ENCODE results near the gene MS4A15.

MS4A15 gene

DNA sequence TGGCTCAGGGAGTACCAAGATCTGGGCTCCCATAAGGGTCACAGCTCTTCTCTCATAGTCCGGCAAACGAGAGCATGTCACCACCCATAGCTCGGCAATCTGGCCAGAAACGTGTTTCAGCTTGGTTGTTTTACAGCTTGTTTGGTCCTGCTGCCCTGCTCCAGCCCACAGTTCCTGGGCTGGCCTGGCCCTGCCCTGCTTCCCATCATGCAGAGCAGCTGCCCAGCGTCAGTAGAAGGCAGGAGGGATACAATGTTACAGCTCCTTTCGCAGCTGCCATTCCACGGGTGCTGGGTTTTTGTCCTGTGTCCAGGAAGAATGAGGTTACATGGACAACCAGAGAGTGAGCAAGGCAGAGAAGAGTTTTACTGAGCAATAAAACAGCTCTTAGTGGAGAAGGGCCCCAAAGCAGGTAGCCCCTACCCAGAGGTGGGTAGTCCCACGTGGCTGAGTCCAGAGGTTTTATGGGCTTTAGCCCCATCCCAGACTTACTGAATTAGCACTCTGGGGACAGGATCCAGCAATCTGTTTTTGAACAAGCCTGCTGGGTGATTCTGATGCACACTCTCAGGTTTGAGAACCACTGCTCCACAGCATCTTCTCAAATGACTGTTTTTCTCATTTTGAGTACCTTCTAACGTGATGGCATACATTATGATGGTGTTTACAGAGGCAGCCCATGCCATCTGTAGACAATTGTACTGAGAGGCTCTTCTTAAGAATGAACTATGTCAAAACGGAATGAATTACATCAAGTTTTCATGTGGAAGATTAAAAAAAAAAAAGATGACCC lies 37.9 kb upstream of the MS4A15 start:
- no peak overlapping the region for H3K56ac ChIP-seq (ENCODE audit: low read length)
- H3K4me3 ChIP-seq (ENCODE audit: low read length), result no peak overlapping the region
- WGBS (ENCODE audit: extremely low coverage, insufficient coverage, low lambda C conversion rate), result no CpG with 5 or more reads among the region's 10 CpGs
- H2AK5ac ChIP-seq (ENCODE audit: low read length), result no peak overlapping the region
- H3K4me2 ChIP-seq (ENCODE audit: low read length), result no peak overlapping the region
- no peaks in the 10 kb centered on the region for H3K79me2 ChIP-seq (ENCODE audit: control insufficient read depth, insufficient read depth, low read length)
- no peaks in the 10 kb centered on the region for H3K36me3 ChIP-seq (ENCODE audit: control insufficient read depth, insufficient read depth, low read length)
- H4K8ac ChIP-seq (ENCODE audit: low read depth, low read length), result no peak overlapping the region
- H3K4ac ChIP-seq (ENCODE audit: low read depth, low read length), result no peak overlapping the region
- H3K27me3 ChIP-seq (ENCODE audit: insufficient read depth, low read length, poor library complexity), result no peaks in the 10 kb centered on the region
- no peak overlapping the region for H2BK5ac ChIP-seq (ENCODE audit: low read length)
- no peak overlapping the region for H3K23ac ChIP-seq (ENCODE audit: low read length)
- no peak overlapping the region for H4K5ac ChIP-seq (ENCODE audit: low read length)
- H3K18ac ChIP-seq (ENCODE audit: low read length), result no peak overlapping the region
- no peak overlapping the region for H3K9ac ChIP-seq (ENCODE audit: low read length)
- H3K27ac ChIP-seq (ENCODE audit: low read depth, low read length), result no peak overlapping the region
- no peak overlapping the region for H2BK120ac ChIP-seq (ENCODE audit: low read depth, low read length)
- DNase-seq, result no peak
- no peaks in the 10 kb centered on the region for H3K4me1 ChIP-seq (ENCODE audit: control insufficient read depth, low read depth, low read length)
- H3K79me1 ChIP-seq (ENCODE audit: low read length), result no peaks in the 10 kb centered on the region
- no peak overlapping the region for H2BK15ac ChIP-seq (replicated peaks; ENCODE audit: low read depth)

DNA sequence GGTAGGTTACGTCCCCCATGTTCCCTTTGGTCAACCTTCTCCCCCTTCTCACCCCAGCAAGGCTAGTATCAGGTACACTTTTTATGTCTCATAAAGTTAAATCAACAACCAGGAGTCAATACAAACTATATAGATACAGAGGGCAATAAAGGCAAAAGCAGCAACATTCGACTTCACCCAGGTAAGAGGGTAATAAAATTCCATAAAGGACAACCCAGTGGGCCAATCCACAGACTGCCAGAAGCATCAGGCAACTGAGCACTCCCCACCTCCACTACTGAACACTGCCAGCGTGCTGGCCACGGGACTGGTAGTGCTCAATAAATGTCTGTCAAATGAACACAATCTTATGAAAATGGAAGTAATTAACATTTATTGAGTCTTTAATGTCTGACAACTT lies 37.3 kb upstream of the MS4A15 start:
- Histone ChIP-seq H3K4me2 (ENCODE audit: low read length) (no peak overlapping the region), H3K79me1 (ENCODE audit: low read length) (no peaks in the 10 kb centered on the region), H3K27me3 (ENCODE audit: insufficient read depth, low read length, poor library complexity) (no peaks in the 10 kb centered on the region), H3K18ac (ENCODE audit: low read length) (no peak overlapping the region), H3K27ac (ENCODE audit: low read depth, low read length) (no peak overlapping the region), H3K79me2 (ENCODE audit: control insufficient read depth, insufficient read depth, low read length) (no peaks in the 10 kb centered on the region), H4K5ac (ENCODE audit: low read length) (no peak overlapping the region), H2BK5ac (ENCODE audit: low read length) (no peak overlapping the region), H3K4me1 (ENCODE audit: control insufficient read depth, low read depth, low read length) (no peaks in the 10 kb centered on the region), H2BK15ac (replicated peaks; ENCODE audit: low read depth) (no peak overlapping the region), H3K23ac (ENCODE audit: low read length) (no peak overlapping the region), H3K56ac (ENCODE audit: low read length) (no peak overlapping the region), H2BK120ac (ENCODE audit: low read depth, low read length) (no peak overlapping the region), H4K8ac (ENCODE audit: low read depth, low read length) (no peak overlapping the region), H3K4ac (ENCODE audit: low read depth, low read length) (no peak overlapping the region), H3K4me3 (ENCODE audit: low read length) (no peak overlapping the region), H3K9ac (ENCODE audit: low read length) (no peak overlapping the region), H2AK5ac (ENCODE audit: low read length) (no peak overlapping the region), H3K36me3 (ENCODE audit: control insufficient read depth, insufficient read depth, low read length) (no peaks in the 10 kb centered on the region)
- WGBS (ENCODE audit: extremely low coverage, insufficient coverage, low lambda C conversion rate), result no CpG with 5 or more reads among the region's 4 CpGs
- no peak for DNase-seq

DNA sequence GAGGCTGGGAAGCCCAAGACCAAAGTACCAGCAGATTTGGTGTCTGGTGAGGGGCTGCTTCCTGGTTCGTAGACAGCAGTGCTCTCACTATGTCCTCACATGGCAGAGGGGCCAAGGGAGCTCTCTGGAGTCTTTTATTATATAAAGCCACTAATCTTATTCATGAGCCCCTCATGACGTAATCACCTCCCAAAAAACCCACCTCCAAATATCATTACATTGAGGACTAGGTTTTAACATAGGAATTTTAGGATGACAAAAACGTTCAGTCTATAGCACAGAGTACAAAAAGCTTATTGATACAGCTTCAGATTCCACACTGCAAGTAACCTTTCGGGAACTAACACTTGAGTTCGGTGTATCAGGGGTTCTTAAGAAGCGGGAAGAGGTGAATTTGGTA lies 36.2 kb upstream of the MS4A15 start:
- no peak overlapping the region for H3K18ac ChIP-seq (ENCODE audit: low read length)
- no peak overlapping the region for H2BK120ac ChIP-seq (ENCODE audit: low read depth, low read length)
- H2BK5ac ChIP-seq (ENCODE audit: low read length), result no peak overlapping the region
- H3K27me3 ChIP-seq (ENCODE audit: insufficient read depth, low read length, poor library complexity), result no peaks in the 10 kb centered on the region
- no peaks in the 10 kb centered on the region for H3K36me3 ChIP-seq (ENCODE audit: control insufficient read depth, insufficient read depth, low read length)
- no peak overlapping the region for H3K27ac ChIP-seq (ENCODE audit: low read depth, low read length)
- H4K5ac ChIP-seq (ENCODE audit: low read length), result no peak overlapping the region
- no peaks in the 10 kb centered on the region for H3K79me2 ChIP-seq (ENCODE audit: control insufficient read depth, insufficient read depth, low read length)
- no peaks in the 10 kb centered on the region for H3K79me1 ChIP-seq (ENCODE audit: low read length)
- H3K4ac ChIP-seq (ENCODE audit: low read depth, low read length), result no peak overlapping the region
- no peak overlapping the region for H3K23ac ChIP-seq (ENCODE audit: low read length)
- H4K8ac ChIP-seq (ENCODE audit: low read depth, low read length), result no peak overlapping the region
- H3K56ac ChIP-seq (ENCODE audit: low read length), result no peak overlapping the region
- no peak overlapping the region for H3K4me2 ChIP-seq (ENCODE audit: low read length)
- no peak overlapping the region for H3K9ac ChIP-seq (ENCODE audit: low read length)
- no CpG with 5 or more reads among the region's 6 CpGs for WGBS (ENCODE audit: extremely low coverage, insufficient coverage, low lambda C conversion rate)
- H3K4me1 ChIP-seq (ENCODE audit: control insufficient read depth, low read depth, low read length), result no peaks in the 10 kb centered on the region
- H2BK15ac ChIP-seq (replicated peaks; ENCODE audit: low read depth), result no peak overlapping the region
- no peak overlapping the region for H3K4me3 ChIP-seq (ENCODE audit: low read length)
- no peak overlapping the region for H2AK5ac ChIP-seq (ENCODE audit: low read length)
- no peak for DNase-seq

DNA sequence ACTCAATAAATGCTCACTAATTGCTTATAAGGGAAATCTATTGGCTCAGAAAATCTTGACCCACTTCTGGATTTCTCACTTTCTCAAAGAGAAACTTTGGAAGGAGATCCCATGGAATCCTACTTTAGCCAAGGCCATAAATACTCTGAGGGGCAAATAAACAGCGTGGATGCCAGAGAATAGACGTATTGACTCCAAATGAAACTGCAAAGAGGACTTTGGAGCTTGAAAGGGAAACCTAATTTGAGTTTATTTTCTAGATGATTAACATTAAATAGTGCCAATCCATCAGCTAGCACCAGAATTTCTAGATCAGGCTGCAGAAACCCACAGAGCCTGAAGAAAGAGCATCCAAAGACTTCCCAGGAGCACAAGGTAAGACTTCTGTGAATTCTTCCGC lies 32.2 kb upstream of the MS4A15 start, which contains the start of gene MS4A18:
Gene MS4A18 (plus strand): TSS at position 301 of the 400 bp plus-strand sequence.
- no peak within 1 kb of the TSS for H2BK5ac ChIP-seq (ENCODE audit: low read length)
- H3K4me1 ChIP-seq (ENCODE audit: control insufficient read depth, low read depth, low read length), result no peaks in the 10 kb centered on the region
- H3K79me2 ChIP-seq (ENCODE audit: control insufficient read depth, insufficient read depth, low read length), result no peaks in the 10 kb centered on the region
- no peak within 1 kb of the TSS for H3K9ac ChIP-seq (ENCODE audit: low read length)
- H2BK120ac ChIP-seq (ENCODE audit: low read depth, low read length), result no peak within 1 kb of the TSS
- no peak within 1 kb of the TSS for H4K8ac ChIP-seq (ENCODE audit: low read depth, low read length)
- no peak within 1 kb of the TSS for H3K18ac ChIP-seq (ENCODE audit: low read length)
- no peak within 1 kb of the TSS for H3K4ac ChIP-seq (ENCODE audit: low read depth, low read length)
- no peak within 1 kb of the TSS for H3K4me2 ChIP-seq (ENCODE audit: low read length)
- WGBS (ENCODE audit: extremely low coverage, insufficient coverage, low lambda C conversion rate), result no CpG with 5 or more reads among the region's 3 CpGs
- H3K23ac ChIP-seq (ENCODE audit: low read length), result no peak within 1 kb of the TSS
- no peak within 1 kb of the TSS for H3K27ac ChIP-seq (ENCODE audit: low read depth, low read length)
- DNase-seq, result no peak
- H3K4me3 ChIP-seq (ENCODE audit: low read length), result no peak within 1 kb of the TSS
- H2AK5ac ChIP-seq (ENCODE audit: low read length), result no peak within 1 kb of the TSS
- no peak within 1 kb of the TSS for H4K5ac ChIP-seq (ENCODE audit: low read length)
- H3K56ac ChIP-seq (ENCODE audit: low read length), result no peak within 1 kb of the TSS
- H2BK15ac ChIP-seq (replicated peaks; ENCODE audit: low read depth), result no peak within 1 kb of the TSS
- no peaks in the 10 kb centered on the region for H3K27me3 ChIP-seq (ENCODE audit: insufficient read depth, low read length, poor library complexity)
- no peaks in the 10 kb centered on the region for H3K79me1 ChIP-seq (ENCODE audit: low read length)
- H3K36me3 ChIP-seq (ENCODE audit: control insufficient read depth, insufficient read depth, low read length), result no peaks in the 10 kb centered on the region

DNA sequence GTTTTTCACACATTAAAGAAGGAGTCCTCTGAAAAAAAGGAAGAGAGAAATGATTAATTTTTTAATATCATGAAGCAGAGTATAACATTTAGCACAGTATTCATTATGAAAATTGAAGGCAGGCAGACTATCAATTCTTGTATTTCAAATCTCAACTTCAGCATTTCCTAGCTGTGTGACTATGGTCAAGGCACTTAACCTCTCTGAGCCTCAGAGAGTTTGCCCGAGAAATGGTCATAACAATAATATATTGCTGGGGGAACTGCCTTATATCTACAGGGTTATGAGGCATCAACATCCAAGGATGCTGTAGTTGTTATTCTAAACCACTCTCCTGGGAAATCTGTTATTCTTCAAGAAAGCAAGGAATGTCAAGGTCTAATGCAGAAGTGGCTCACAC lies 31.1 kb upstream of the MS4A15 start:
- no peaks in the 10 kb centered on the region for H3K27me3 ChIP-seq (ENCODE audit: insufficient read depth, low read length, poor library complexity)
- no peak overlapping the region for H3K18ac ChIP-seq (ENCODE audit: low read length)
- no peak overlapping the region for H3K27ac ChIP-seq (ENCODE audit: low read depth, low read length)
- no peaks in the 10 kb centered on the region for H3K79me2 ChIP-seq (ENCODE audit: control insufficient read depth, insufficient read depth, low read length)
- no peak overlapping the region for H3K4me3 ChIP-seq (ENCODE audit: low read length)
- H2BK15ac ChIP-seq (replicated peaks; ENCODE audit: low read depth), result no peak overlapping the region
- H3K4ac ChIP-seq (ENCODE audit: low read depth, low read length), result no peak overlapping the region
- no peaks in the 10 kb centered on the region for H3K36me3 ChIP-seq (ENCODE audit: control insufficient read depth, insufficient read depth, low read length)
- DNase-seq, result no peak
- no peak overlapping the region for H3K4me2 ChIP-seq (ENCODE audit: low read length)
- H4K5ac ChIP-seq (ENCODE audit: low read length), result no peak overlapping the region
- H3K79me1 ChIP-seq (ENCODE audit: low read length), result no peaks in the 10 kb centered on the region
- H3K23ac ChIP-seq (ENCODE audit: low read length), result no peak overlapping the region
- H3K56ac ChIP-seq (ENCODE audit: low read length), result no peak overlapping the region
- no peak overlapping the region for H2AK5ac ChIP-seq (ENCODE audit: low read length)
- no peaks in the 10 kb centered on the region for H3K4me1 ChIP-seq (ENCODE audit: control insufficient read depth, low read depth, low read length)
- WGBS (ENCODE audit: extremely low coverage, insufficient coverage, low lambda C conversion rate), result no CpG with 5 or more reads among the region's 1 CpG
- no peak overlapping the region for H3K9ac ChIP-seq (ENCODE audit: low read length)
- H4K8ac ChIP-seq (ENCODE audit: low read depth, low read length), result no peak overlapping the region
- H2BK120ac ChIP-seq (ENCODE audit: low read depth, low read length), result no peak overlapping the region
- H2BK5ac ChIP-seq (ENCODE audit: low read length), result no peak overlapping the region

DNA sequence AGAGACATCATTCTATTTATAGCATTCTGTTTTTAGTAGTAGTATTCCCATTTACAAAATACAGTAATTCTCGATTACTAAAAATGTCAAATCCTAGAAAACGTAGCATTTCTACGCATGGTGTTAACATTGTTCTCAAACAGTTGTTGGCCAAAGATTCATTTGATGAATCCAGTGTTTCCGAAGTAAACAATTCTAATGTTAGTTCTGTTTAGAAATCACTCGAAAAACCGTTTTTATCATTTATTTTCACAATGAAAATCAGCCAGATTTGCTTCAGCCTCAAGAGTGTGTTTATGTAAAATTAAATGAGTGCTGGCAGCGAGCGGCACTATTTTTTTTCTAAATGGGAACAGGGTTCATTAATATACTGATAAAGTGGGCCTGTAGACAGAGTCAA lies 25.1 kb upstream of the MS4A15 start:
- H3K4me2 ChIP-seq (ENCODE audit: low read length), result no peak overlapping the region
- H3K4me1 ChIP-seq (ENCODE audit: control insufficient read depth, low read depth, low read length), result no peaks in the 10 kb centered on the region
- no peak for DNase-seq
- no peak overlapping the region for H2BK5ac ChIP-seq (ENCODE audit: low read length)
- H2AK5ac ChIP-seq (ENCODE audit: low read length), result no peak overlapping the region
- no peak overlapping the region for H4K8ac ChIP-seq (ENCODE audit: low read depth, low read length)
- H3K4me3 ChIP-seq (ENCODE audit: low read length), result no peak overlapping the region
- no peak overlapping the region for H3K4ac ChIP-seq (ENCODE audit: low read depth, low read length)
- H3K23ac ChIP-seq (ENCODE audit: low read length), result no peak overlapping the region
- H3K27ac ChIP-seq (ENCODE audit: low read depth, low read length), result no peak overlapping the region
- no peak overlapping the region for H3K18ac ChIP-seq (ENCODE audit: low read length)
- H3K36me3 ChIP-seq (ENCODE audit: control insufficient read depth, insufficient read depth, low read length), result no peaks in the 10 kb centered on the region
- WGBS (ENCODE audit: extremely low coverage, insufficient coverage, low lambda C conversion rate), result no CpG with 5 or more reads among the region's 8 CpGs
- H3K56ac ChIP-seq (ENCODE audit: low read length), result no peak overlapping the region
- no peaks in the 10 kb centered on the region for H3K79me1 ChIP-seq (ENCODE audit: low read length)
- no peak overlapping the region for H3K9ac ChIP-seq (ENCODE audit: low read length)
- H2BK120ac ChIP-seq (ENCODE audit: low read depth, low read length), result no peak overlapping the region
- H4K5ac ChIP-seq (ENCODE audit: low read length), result no peak overlapping the region
- no peak overlapping the region for H2BK15ac ChIP-seq (replicated peaks; ENCODE audit: low read depth)
- H3K27me3 ChIP-seq (ENCODE audit: insufficient read depth, low read length, poor library complexity), result no peaks in the 10 kb centered on the region
- H3K79me2 ChIP-seq (ENCODE audit: control insufficient read depth, insufficient read depth, low read length), result no peaks in the 10 kb centered on the region
